ENCODE measurements around the gene ATRAID.

The ATRAID gene

GRCh38 chr2:27175330-27175729 is 36.5 kb upstream of the ATRAID start:
- TF ChIP-seq, protein P1, sequence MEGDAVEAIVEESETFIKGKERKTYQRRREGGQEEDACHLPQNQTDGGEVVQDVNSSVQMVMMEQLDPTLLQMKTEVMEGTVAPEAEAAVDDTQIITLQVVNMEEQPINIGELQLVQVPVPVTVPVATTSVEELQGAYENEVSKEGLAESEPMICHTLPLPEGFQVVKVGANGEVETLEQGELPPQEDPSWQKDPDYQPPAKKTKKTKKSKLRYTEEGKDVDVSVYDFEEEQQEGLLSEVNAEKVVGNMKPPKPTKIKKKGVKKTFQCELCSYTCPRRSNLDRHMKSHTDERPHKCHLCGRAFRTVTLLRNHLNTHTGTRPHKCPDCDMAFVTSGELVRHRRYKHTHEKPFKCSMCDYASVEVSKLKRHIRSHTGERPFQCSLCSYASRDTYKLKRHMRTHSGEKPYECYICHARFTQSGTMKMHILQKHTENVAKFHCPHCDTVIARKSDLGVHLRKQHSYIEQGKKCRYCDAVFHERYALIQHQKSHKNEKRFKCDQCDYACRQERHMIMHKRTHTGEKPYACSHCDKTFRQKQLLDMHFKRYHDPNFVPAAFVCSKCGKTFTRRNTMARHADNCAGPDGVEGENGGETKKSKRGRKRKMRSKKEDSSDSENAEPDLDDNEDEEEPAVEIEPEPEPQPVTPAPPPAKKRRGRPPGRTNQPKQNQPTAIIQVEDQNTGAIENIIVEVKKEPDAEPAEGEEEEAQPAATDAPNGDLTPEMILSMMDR (IDR thresholded peaks at IDR 0.05): no peak

DNA sequence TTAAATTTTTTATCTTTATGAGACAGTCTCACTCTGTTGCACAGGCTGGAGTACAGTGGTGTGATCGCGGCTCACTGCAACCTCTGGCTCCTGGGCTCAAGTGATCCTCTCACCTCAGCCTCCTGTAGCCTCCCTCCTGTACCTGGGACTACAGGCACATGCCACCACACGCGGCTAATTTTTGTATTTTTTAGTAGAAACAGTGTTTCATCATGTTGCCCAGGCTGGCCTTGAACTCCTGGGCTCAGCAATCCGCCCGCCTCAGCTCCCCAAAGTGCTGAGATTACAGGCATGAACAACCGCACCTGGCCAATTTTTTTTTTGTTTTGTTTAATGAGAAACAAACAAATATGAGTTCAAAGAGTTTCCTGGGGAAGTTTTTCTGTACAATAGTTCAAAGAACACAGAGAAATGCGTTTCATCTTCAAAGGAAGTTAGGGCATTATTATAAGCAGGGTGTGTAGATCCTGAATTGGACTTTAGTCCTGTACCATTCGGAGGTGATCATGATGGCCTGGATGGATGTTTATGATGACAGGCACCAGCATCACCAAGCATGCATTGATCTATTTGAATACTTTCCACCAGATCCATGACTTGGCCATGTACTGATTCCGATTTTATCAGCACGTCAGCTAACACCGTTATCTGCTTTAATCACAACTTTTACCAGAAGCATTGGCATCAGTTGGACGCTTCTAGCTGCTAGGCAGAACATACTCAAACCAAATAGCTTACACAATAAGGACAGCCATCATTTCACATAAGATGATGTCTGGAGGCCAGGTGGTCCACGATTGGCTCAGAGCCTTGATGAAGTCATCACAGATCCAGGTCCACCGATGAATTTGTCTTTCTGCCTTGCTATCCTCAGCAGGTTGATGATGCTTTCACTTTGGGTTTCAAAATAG is 34.1 kb upstream of the ATRAID start:
- TF ChIP-seq, protein P1 (IDR thresholded peaks at IDR 0.05): no peak

GRCh38 chr2:27178469-27178868 is 33.4 kb upstream of the ATRAID start:
- TF ChIP-seq, protein P1 (IDR thresholded peaks at IDR 0.05): no peak

GRCh38 chr2:27179344-27180000 is 32.4 kb upstream of the ATRAID start:
- TF ChIP-seq, protein P1 (IDR thresholded peaks at IDR 0.05): no peak

DNA sequence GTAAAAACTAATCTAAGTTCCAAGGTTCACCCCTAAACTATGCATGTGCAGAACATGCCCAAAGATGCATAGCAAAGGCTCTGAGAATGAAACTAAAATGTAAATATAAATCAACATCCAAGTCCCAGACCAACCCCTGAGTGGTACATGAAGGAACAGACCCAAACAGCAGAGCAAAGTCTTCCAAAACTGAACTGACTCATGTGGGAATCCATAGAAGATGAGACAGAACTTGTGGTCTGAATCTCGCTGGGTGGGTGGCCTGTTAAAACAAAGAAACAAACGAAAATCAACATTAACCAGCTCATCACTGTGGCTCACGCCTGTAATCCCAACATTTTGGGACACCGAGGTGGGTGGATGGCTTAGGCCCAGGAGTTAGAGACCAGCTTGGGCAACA is 29.5 kb upstream of the ATRAID start:
- TF ChIP-seq, protein P1 (IDR thresholded peaks at IDR 0.05): no peak

GRCh38 chr2:27184115-27184514 is 27.7 kb upstream of the ATRAID start:
- TF ChIP-seq, protein P1 (IDR thresholded peaks at IDR 0.05): no peak

DNA sequence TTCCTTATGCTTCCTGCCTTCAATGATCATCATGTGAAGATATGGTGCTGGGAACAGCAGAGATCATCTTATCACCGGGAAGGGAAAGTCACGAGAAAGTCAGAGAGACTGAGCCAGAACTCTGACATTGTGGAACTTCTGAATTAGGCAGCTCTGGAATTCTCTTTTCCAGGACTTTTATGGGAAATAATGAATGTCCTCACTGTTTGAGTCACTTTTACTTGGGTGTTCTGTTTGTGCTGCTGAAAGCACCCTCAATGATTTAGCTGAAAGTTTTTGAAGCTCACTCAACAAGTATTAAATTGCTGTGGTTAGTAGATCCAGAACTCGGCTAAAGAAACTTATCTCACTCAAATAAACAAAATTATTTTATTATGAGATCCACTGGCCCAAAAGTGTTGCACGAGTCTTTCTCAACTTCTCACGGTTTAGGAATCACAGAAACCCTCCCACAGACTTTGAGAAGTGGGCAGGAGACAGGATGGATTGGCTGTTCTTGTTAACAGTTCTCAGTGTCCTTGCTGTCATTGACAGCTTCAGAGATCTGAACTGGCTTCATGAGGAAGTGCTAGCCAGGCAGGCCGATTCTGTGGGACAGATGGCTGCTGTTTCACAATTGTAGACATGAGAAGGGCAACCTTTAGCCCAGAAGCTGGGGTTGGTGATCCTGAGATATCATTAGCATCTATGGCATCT is 26.4 kb upstream of the ATRAID start:
- TF ChIP-seq, protein P1 (IDR thresholded peaks at IDR 0.05): no peak
